GM19193 (cell line): ENCODE results near the gene IGF2BP1.

Experiments
- POLR2A ChIP-seq: IDR thresholded peaks from 4 replicates; pipeline ENCODE4 v1.6.1; 2011; ENCODE audit not compliant: insufficient read depth, insufficient read length; ENCODE audit errors: extremely low read depth

Gene IGF2BP1

DNA sequence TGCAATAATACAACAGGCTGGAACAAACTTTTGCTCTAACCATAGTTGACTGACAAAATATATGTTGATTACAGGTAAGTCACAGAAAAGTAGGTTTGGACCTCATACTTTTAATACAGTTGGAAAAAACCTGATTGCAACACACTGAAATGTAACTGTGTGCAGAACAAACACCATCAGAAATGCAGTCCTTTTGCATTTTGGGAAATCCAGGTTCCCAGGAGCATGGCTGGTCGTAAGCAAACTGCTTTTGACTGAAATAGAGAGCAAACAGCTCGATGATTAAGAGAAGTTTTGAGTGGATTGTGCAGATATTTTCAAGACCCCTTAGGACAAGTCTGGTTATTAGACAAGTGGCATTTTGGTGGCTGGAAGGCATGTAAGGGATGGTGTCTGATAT lies 8.0 kb downstream of the IGF2BP1 start:
- no peak for TF ChIP-seq POLR2A

DNA sequence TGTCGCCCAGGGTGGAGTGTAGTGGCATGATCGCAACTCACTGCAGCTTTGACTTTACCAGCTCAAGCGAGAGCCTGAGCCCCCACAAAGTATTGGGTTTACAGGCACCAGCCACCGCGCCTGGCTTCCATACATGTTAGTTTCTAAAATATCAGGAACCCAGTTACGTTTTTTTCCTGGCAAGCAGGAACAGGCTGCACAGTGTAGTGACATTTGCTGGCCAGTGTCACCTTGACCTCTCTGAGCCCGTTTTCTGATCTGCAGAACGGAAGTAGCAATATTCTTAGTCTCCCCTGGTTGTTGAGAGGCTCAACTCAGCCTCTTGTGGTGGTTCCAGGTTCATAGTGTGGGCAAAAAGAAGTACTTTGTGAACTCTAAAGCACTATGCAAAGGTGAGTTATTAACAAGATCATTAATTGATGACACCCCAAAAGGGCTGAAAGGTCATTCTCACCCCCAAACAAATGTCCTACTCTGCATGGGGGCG lies 15.6 kb downstream of the IGF2BP1 start:
- TF ChIP-seq POLR2A, result no peak

DNA sequence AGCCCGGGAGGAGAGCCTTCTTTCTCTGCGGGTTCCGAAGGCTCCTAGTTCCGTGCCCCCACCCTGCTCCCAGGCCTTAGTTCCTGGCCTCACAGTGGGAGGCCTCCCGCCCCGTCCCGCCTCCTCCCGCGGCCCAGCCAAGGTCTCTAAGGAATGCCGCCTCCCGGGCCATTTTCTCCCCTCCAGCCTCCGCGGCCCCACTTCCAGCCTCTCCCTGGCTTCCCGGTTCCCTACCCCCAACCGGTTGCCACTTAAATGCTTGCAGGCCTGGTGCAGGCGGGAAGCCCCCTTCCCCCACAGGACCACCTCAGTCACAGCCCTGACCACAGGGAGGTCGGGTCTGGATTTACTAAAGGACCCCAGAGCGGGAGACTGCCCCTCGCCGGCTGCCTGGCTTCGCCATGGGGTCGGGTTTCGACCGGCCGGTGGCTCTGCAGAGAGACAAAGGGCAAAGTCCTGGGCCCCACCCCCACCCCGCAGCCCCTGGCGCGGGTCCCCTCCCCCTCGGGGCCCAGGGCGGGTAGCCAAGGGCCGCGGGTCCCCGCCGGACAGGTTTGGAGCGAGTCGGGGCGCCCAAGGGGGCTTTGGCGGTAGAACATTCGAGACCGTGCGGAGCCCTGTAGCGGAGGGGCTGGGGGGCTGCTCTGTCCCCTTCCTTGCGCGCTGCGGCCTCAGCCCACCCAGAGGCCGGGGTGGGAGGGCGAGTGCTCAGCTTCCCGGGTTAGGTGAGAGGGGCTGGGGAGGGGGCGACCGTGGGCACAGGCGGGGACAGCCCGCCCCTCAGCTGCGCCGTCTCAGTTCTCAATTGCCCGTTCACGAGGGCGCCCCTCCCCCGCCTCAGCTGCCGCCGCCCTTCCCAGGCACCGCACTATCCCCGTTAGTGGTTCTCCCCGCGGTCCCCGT lies 16.4 kb downstream of the IGF2BP1 start:
- TF ChIP-seq POLR2A, result no peak

DNA sequence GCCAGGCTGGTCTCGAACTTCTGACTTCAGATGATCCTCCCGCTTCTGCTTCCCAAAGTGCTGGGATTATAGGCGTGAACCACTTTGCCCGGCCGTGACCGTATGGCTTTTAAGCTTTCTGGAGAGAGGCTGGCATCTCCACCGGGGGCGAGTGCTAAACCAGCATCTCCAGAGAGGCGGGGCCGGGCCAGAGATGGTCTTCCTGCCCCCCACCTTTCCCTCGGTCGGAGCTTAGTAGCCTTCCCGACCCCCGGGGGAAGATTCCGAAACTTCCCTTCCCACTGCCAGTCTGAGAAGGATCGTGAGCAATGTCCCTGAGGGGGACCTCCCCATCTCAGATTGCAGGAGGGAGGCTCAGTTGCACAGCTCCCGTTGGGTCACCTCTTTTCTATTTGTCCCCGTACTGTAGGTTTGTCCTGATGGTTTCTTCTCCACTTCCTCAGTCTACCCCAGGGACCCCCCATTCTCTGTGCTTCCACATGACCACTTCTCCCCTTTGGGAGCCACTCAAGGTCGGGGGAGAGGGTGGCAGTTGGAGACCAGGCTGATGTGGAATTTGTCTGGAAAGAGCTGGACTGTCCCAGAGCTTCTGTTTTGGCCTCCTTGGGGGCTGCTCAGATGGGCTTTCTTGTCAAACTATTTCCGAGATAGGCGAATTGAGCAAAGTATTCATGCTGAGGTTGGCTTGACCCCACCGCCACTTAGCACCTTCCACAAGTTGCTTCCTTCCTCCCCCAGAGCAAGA lies 18.2 kb downstream of the IGF2BP1 start:
- no peak for TF ChIP-seq POLR2A

DNA sequence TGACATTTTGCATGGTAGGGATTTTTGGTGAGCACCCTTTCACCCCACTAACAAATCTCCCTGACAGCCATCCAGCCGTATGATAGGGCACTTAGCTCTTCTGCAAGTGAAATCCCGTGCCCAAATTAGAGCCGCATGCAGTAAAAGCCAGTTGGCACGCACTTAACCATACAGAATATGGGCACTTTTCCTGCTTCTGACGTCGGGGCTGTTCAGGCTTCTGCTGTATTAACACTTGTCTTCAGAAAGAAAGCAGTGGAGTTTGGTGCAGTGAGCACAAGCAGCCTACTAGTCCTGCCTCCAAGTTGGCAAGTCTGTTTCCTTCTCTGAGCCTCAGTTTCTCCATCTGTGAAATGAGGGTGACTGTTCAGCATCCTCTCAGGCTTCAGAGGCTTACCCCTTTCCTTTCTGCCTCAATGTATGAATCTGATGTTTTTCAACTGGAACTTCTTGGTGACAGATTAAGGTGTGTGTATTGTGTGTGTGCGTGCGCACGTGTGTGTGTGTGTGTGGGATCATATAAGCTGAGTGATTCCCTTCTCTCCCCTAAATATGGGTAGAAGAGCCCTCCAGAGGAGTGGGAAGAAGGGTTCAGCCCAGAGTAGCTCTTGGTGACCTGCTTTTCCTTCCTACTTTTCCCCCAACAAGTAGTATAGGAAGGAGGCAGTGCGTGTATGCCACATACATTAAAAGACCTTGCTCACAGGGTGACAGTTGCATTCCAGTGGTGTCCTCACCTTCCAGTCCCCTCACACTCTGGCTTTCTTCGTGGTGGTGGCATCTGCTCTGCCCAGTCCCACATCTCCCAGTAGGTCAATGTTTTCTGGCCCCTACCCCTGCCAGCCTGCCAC lies 19.0 kb downstream of the IGF2BP1 start:
- no peak for TF ChIP-seq POLR2A

DNA sequence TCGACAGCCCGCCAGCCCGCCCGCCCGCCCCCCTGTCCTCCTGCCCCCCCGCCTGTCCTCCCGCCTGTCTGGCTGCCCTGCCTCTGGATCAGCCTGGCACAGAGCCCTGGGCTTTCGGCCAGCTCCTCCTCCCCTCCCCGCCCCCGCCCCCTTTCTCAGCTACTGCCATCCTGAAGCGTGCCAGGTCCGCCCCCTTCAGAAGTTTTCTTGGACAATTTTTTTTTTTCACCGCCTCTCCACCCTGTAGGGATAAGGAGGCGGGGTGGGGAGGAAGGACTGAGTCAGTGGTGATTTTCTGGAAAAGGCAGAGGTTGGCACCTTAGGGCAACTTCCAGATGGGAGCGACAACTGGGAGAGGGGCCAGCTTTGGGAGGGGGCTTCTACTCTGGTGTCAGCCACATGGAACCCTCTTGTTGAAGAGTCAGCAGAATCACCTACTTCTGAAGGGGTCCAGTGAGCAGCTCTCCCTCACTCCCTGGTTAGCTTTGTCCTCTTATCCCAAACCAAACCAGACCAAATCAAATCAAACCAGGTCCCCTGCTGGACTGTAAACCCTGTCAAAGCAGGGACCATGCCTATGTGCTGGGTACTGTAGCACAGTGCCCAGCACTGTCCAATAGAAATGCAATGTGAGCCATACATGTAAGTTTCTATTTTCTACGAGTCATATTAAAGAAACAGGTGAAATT lies 19.7 kb downstream of the IGF2BP1 start:
- TF ChIP-seq POLR2A, result no peak

DNA sequence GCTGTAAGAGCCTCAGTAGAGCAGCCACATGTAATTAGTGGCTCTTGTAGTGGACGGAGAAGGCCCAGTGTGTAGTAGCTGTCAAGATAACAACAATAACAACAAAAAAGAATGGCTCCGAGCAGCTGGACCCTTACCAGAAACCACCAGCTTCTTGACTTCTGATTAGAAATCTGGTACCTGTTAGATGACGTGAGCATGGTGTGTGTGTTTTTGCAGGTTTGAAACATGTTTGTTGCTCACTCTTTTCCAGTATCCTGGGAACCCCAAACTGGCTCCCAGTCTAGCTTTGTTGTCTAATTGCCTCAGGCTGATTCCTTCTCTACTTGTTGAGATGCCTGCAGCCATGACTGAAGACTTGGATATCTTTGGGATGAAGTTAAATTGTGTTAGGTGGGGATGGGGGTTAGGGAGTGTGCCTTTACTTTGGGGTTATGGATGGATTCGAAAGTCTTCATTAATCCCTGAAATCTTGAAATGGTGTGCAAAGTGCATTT lies 21.0 kb downstream of the IGF2BP1 start:
- TF ChIP-seq POLR2A, result no peak

DNA sequence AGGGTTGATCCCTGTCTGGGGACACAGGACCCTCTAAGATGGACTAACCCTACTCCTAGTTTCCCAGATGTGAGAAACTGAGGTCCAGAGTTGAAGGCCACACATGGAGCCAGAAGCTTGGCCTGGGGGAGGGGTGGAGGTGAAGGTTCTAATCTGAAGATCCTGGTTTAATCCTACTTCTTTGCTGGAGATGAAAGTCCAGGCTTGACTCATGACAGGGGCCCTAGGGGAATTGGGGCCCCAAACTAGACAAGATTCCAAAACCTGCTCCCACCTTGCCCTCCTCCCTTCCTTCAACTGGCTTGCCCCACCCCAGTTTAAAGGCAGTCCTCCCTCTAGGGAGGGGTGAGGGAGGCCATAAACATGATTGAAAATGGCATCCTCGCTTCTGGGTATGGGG lies 21.6 kb downstream of the IGF2BP1 start:
- no peak for TF ChIP-seq POLR2A

DNA sequence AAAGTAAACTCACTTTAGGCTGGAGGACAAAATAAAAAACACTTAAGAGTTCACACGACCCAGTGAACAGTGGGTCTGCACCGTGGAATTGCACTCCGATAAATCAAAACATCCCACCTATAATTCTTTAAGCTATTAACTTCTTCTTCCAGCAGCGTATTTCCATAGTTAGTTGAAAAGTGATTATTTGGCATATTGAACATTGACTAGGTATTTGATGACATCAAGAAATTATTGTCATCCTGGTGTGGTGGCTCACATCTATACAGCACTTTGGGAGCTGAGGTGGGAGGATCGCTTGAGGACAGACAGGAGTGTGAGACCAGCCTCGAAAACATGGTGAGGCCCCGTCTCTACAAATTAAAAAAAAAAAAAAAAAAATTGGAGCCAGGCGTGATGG lies 23.4 kb downstream of the IGF2BP1 start:
- no peak for TF ChIP-seq POLR2A

DNA sequence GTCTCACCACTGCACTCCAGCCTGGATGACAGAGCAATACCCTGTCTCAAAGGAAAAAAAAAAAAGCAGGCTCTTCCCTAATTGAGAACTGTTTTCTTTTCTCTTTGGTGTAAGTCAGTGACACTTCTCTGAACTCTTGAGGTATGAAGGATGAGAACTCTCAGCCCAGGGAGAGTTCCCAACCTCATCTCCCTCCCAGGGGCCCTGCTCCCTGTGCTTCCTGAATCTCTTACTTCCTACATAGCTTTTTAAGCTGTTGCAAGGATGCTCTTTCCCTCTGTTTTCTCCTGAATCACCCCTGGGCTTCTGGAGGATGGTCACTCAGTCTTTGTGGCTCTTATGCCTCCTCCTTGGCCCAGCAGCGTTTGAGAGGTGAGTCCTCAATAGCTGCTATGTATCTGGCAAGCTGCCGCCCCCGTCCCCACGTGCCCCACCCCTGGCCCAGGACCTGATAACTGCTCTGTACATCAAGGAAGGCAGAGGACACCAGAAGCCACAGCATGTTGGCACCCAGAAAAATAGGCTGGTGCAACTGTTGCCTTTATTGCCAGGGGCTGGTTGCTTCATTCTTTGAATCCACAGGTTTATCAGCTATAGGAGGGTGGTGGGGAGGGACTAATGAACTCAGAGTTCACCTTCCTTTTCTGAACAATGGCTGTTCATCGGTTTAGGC lies 24.0 kb downstream of the IGF2BP1 start:
- no peak for TF ChIP-seq POLR2A

DNA sequence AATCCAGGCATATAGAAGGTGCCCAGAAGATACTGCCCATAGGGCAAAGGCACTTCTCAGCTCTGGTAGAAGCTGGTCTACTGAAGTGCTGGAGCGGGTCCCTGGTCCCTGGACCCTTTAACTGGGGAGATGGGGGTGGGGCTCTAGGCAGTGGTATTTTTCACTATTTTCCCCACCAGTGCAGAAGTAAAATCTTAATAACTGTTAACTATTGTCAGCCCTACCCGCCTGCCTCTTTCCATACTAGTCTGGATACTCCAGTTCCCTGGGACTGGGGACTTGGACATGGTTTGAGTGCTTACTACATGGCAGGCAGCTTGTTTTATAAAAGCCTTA lies 24.6 kb downstream of the IGF2BP1 start:
- no peak for TF ChIP-seq POLR2A

DNA sequence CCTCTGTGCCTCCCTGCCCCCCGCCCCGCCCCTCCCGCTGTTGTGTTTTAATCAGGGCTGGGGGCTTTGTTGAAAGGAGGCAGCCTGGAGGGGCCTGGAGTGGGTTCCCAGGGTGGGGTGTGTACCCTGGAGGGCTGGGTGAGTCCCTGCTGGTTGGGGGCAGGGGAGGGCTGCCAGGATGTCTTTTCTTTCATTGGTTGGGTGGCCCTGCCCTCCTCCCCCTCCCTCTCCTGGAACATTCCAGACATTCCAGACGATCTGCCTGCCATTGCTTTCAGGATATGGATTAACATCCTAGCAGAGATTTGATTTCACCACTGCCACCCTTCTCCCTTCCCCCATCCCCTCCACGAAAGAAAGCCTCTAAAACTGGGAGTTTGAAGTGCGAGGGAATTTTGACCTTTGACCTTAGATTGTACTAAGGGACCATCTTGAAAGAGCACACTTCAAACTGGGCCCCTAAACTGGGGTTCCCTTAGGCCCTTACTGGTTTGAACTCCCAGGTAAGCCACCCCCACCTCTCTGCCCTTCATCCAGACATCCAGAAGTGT lies 25.3 kb downstream of the IGF2BP1 start:
- no peak for TF ChIP-seq POLR2A

DNA sequence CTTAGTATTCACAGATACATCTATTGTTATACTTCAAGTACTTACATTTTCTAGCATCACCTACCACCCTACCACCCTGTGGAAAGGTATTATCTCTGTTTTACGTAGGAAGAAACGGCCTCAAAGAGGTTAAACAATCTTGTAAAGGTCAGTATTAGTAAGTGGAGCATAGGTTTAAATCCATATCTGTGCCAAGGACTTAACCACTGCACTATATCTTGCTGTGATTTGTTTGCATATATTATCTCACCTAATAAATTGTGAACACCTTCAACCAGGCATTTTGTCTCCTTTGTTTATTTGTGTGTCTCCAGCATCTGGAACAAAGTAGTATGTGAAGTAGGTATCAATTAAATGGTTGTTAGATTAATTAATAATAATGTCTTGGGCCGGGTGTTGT lies 27.3 kb downstream of the IGF2BP1 start:
- TF ChIP-seq POLR2A, result no peak
